Fibroblast of the aortic adventitia (primary cell): ENCODE measurements around the gene SLC28A1. TPM values are rescaled to one million over a fixed set of nuclear protein-coding genes. Genes with fewer than 3 reads are reported as not detected.

Experiments used
- DNase-seq: peaks from one replicate; pipeline ENCODE4 v3.0.0-alpha.2; 2010; ENCODE audit warnings: low read depth
- H3K4me3 ChIP-seq: 2 replicates; pipeline ENCODE4 v1.5.1; 2011; ENCODE audit warnings: low read depth, mild to moderate bottlenecking, control low read depth, low read length, moderate library complexity
- total RNA-seq: library from RNA; depleted of rRNA; stranded (reverse); fragments of >200 nt; gene quantifications from 2 replicates; pipeline ENCODE4 v1.2.3, GENCODE V29; 2012; ENCODE audit warnings: low replicate concordance
- TF ChIP-seq, protein P1 (sequence below): IDR thresholded peaks from 2 replicates; pipeline ENCODE4 v1.5.1; 2011; ENCODE audit warnings: mild to moderate bottlenecking, low read length, control low read depth, inconsistent platforms; ENCODE audit not compliant: insufficient read depth

The SLC28A1 gene
- total RNA-seq, 1 donor, result not detected

DNA sequence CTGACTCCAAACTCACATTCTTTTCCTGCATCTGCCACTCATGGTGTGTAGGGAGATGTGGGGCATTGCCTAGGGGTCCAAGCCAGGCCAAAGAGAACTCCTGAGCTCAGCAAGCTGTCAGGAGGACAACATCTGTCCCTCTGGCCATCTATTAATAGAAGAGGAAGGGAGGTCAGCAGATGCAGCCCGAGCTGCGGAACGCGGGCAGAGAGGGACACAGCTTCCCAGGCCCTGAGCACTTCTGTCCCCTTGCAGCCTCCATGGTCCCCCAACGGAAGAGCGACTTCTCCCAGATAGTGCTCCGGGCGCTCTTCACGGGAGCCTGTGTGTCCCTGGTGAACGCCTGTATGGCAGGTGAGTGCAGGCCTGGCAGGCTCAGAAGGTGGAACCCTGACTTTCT, 59.8 kb downstream of the SLC28A1 start:
- TF ChIP-seq, protein P1, sequence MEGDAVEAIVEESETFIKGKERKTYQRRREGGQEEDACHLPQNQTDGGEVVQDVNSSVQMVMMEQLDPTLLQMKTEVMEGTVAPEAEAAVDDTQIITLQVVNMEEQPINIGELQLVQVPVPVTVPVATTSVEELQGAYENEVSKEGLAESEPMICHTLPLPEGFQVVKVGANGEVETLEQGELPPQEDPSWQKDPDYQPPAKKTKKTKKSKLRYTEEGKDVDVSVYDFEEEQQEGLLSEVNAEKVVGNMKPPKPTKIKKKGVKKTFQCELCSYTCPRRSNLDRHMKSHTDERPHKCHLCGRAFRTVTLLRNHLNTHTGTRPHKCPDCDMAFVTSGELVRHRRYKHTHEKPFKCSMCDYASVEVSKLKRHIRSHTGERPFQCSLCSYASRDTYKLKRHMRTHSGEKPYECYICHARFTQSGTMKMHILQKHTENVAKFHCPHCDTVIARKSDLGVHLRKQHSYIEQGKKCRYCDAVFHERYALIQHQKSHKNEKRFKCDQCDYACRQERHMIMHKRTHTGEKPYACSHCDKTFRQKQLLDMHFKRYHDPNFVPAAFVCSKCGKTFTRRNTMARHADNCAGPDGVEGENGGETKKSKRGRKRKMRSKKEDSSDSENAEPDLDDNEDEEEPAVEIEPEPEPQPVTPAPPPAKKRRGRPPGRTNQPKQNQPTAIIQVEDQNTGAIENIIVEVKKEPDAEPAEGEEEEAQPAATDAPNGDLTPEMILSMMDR, result no peak
- no peak overlapping the region for H3K4me3 ChIP-seq
- DNase-seq, result no peak

DNA sequence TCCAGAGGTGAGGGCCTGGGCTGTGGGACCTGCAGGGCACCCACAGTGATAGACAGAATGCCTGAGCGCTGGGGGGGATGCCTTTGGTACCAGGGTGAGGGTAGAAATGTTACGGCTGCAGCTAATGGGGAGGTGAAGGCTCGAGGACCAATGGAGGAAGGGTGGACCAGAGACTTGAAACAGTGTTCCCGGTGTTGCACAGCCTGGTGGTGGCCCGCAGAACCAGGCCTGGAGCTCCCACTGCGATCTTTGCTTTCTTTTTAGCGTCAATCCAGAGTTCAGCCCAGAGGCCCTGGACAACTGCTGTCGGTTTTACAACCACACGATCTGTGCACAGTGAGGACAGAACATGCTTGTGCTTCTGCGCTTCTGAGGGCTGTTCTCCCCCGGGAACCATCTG, 60.4 kb downstream of the SLC28A1 start:
- no peak overlapping the region for H3K4me3 ChIP-seq
- TF ChIP-seq, protein P1, result no peak
- no peak for DNase-seq

DNA sequence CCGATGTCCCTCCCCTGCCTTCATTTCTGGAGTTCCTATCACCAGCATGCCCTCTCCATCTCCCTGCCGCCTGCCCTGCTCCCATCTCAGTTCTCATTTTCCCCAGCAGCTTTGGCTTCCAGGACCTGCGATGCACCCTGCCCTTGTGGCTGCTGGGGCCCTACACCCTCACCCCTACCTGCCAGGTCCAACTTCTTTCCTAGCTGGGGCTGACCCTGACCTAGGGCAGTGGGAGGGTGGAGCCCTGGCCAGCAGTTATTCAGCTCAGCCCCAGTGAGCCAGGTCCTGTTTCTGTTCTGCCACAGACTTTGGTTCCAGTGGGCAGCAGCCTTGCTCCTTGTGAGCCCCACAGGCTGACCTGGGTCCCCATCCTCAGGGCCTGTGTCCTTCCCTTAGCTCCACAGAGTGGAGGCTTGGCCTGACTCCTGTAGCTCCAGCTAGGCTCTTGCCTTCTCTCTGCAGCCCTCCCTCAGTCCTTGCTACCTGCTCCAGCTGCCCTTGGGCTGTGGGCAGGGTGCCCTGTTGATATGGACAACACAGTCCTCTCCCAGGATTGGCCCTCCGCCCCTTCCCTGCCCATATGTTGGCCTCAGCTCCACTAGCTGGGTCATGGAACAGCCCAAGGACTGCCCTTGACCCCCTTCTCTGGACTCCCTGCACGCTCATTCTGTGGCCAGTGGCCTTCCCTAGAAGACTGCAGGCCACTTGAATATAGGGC, 62.5 kb downstream of the SLC28A1 start:
- TF ChIP-seq, protein P1, result no peak
- DNase-seq, result no peak
- no peak overlapping the region for H3K4me3 ChIP-seq

DNA sequence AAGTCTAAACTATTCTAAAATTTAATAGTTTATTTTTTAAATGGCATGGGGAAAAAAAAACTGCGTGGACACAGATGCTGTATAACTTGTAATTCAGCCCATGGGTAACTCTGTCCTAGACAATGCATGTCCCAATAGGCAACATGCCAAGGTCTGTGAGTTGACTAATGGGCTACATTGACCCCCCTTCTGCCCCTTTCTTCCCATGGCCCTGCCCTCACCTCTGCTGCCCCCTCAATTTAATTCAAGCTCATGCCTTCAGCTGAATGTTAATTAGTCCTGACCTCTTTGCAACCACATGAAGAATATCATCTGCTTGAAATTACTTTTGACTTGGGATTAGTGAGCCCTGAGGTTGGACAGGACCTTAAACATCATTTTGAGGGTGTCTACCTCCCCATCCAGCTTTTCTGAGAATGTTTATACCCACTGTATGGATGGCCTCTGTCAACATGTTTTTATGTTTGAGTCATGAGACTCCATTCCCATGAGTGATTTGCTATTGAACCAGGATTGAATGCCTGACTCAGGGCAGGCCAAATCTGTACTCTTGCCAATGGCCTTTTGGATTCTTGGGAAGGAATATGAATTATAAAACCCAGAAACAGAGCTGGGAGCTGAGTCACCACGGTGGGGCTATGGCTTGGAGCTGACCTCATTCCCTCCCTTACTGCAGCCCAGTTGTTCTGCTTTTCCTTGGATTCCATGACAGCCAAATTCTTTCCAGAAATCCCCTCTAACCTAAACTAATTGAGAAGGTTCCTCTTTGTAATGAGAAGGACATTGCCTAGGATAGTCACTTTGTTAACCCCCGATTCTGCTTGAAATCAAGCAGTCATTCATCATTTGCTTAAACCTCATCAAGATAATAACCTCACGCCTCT, 63.7 kb downstream of the SLC28A1 start:
- TF ChIP-seq, protein P1, result no peak
- H3K4me3 ChIP-seq, result no peak overlapping the region
- peak; percentile 97 for DNase-seq

DNA sequence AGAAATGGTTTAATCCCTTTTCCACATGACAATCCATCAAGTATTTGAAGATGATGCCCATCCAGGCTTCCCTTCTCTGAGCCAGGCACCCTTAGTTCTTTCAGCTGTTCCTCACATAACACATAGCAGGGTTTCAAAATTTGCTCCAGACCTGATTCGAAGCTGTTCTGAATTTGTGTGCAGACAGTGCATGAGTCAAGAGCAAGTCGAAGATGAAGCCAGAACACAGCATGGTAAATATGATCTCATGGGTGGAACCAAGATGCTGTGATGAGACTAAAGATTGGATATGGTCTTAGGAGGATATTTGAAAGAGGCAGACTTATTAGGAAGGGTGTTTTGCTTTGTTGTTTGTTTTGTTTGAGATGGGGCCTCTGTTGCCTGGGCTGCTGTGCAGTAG, 64.6 kb downstream of the SLC28A1 start:
- DNase-seq, result peak; percentile 68
- H3K4me3 ChIP-seq, result no peak overlapping the region
- TF ChIP-seq, protein P1, result no peak

DNA sequence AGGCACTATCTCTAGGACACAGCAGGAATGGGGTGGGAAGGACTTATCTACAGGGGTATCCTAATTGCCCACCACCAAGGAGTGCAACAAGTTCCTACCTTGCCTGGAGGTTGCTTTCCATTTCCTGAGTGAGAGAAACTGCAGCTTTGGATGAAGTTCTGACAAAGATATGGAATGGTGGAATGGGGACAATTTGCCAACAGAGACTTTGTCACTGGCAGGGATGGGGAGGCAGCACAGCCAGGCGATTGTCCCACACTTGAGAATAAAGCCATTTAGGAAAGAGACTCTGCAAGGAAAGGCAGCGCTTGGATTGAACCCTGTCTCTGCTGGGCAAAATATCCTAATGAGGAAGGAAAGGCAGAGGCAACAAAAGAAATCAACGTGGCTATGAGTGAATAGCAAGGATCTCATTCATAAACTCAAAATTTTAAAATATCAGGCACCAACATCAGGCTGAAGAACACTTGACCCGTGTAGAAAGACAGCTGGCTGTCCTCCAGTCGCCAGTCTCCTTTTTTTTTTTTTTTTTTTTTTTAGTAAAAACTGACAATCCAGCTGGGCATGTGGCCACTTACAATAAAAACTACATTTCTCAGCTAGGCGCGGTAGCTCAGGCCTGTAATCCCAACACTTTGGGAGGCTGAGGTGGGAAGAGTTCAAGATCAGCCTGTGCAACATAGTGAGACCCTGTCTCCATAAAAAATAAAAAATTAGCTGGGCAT, 65.5 kb downstream of the SLC28A1 start:
- TF ChIP-seq, protein P1, result no peak
- no peak overlapping the region for H3K4me3 ChIP-seq
- peak; percentile 40 for DNase-seq
